Activated CD8-positive, alpha-beta T cell treated with anti-CD3 and anti-CD28 coated beads for 36 hours (primary cell): ENCODE data around the gene TEN1. TPM values are rescaled to one million over a fixed set of nuclear protein-coding genes. Genes with fewer than 3 reads are reported as not detected.
A peak's percentile ranks its signal among the peaks of the same experiment; 100 is the strongest.

Experiments used
- ATAC-seq: fragments of 200-7000 bp; cut with Tn5 transposase; one replicate; pipeline ENCODE4 v1.10.0; 2021; ENCODE audit warnings: mild to moderate bottlenecking, moderate library complexity
- CTCF ChIA-PET: fragments of 350-600 bp; sonication (Branson Sonifier 250); formaldehyde crosslinking; loops from one replicate; lab custom pipeline; 2021; ENCODE audit warnings: antibody characterized with exemption; lab: Charles Lee
- POLR2A ChIA-PET: fragments of 350-600 bp; sonication (Branson Sonifier 250); formaldehyde crosslinking; loops from one replicate; lab custom pipeline; 2021; ENCODE audit warnings: antibody characterized with exemption; lab: Charles Lee
- DNase-seq: peaks from one replicate; pipeline ENCODE4 v3.0.0-alpha.2; 2020
- H3K27ac Mint-ChIP-seq: one replicate; pipeline ENCODE4 v1.8.0; 2021; ENCODE audit warnings: mild to moderate bottlenecking, mixed read lengths
- H3K27me3 Mint-ChIP-seq: one replicate; pipeline ENCODE4 v1.8.0; 2021; ENCODE audit warnings: mixed read lengths
- H3K36me3 Mint-ChIP-seq: one replicate; pipeline ENCODE4 v1.8.0; 2021; ENCODE audit warnings: low read depth, mixed read lengths
- H3K4me1 Mint-ChIP-seq: one replicate; pipeline ENCODE4 v1.8.0; 2021; ENCODE audit warnings: low read depth, mixed read lengths
- H3K4me3 Mint-ChIP-seq: one replicate; pipeline ENCODE4 v1.8.0; 2021; ENCODE audit warnings: mild to moderate bottlenecking, moderate library complexity, mixed read lengths
- H3K9me3 Mint-ChIP-seq: one replicate; pipeline ENCODE4 v1.8.0; 2021; ENCODE audit warnings: mixed read lengths
- CTCF ChIP-seq: fragments of 200-600 bp; IDR thresholded peaks from one replicate; pipeline ENCODE4 v1.8.0; 2022; ENCODE audit warnings: antibody characterized with exemption, mild to moderate bottlenecking
- intact Hi-C: fragments of 100-400 bp; cut with micrococcal nuclease; formaldehyde crosslinking; loops from one replicate; pipeline ENCODE4 v1.10.0; 2022
- total RNA-seq, 2 experiments: library from RNA; stranded (reverse); gene quantifications; one replicate each; pipeline ENCODE4 v1.2.3, GENCODE V29; 2021

The TEN1 gene
- total RNA-seq, 2 experiments from 2014 or later, result 11.7 to 13.2 TPM

DNA sequence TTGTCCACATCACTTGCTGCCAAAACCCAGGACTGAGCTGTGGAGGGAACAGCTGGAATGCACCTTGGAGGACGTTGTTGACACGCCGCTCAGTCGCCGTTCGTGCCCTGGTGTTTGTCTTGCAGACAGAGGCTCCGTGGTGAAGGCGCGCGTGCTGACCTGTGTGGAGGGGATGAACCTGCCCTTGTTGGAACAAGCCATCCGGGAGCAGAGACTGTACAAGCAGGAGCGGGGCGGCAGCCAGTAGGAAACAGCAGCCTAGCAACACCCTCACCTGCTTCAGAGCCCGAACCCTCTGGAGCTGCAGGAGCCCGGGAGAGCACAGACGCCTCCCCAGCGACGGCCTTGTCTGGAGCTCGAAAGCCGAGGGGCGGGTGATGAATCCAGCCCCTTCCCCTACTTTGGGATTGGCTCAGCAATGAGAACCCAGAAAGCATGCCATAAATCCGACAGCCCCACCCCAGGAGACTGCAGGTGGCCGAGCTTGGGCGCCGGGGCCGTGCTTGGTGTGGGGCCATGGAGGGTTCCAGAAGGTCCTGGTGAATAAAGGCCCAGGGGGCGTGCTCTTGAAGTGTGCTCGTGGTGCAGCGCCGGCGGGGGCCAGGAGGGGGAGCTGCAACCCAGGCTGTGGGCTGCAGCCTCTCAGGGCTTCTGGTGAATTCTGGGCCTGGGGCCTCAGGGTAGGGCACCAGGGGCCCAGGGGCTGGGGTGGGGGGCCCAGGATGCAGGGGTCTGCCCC lies 21.1 kb downstream of the TEN1 start:
- Mint-ChIP-seq H3K4me3 (no peak overlapping the region), H3K27me3 (no peaks in the 10 kb centered on the region), H3K36me3 (no peaks in the 10 kb centered on the region), H3K4me1 (peaks cover 14% of the 10 kb centered on the region), H3K9me3 (no peaks in the 10 kb centered on the region), H3K27ac (no peak overlapping the region)
- peak; percentile 83 for DNase-seq
- intact Hi-C loops, result loop anchor here (5.0 kb wide), 1 partner anchor 93 kb away; no protein-coding TSS in a partner anchor
- peak; percentile 93 for ATAC-seq
- CTCF ChIA-PET, result interaction anchor here (0.6 to 15.1 kb wide), 30 partner anchors 9 to 351 kb away, joined by 3 to 165 read pairs (median 4); partner anchors contain the start of genes ACOX1, FBF1, MRPL38 and TEN1
- peak; percentile 86 for TF ChIP-seq CTCF
- POLR2A ChIA-PET, result interaction anchor here (1.2 kb wide), 1 partner anchor 54 kb away, joined by 5 read pairs; no protein-coding TSS in a partner anchor

DNA sequence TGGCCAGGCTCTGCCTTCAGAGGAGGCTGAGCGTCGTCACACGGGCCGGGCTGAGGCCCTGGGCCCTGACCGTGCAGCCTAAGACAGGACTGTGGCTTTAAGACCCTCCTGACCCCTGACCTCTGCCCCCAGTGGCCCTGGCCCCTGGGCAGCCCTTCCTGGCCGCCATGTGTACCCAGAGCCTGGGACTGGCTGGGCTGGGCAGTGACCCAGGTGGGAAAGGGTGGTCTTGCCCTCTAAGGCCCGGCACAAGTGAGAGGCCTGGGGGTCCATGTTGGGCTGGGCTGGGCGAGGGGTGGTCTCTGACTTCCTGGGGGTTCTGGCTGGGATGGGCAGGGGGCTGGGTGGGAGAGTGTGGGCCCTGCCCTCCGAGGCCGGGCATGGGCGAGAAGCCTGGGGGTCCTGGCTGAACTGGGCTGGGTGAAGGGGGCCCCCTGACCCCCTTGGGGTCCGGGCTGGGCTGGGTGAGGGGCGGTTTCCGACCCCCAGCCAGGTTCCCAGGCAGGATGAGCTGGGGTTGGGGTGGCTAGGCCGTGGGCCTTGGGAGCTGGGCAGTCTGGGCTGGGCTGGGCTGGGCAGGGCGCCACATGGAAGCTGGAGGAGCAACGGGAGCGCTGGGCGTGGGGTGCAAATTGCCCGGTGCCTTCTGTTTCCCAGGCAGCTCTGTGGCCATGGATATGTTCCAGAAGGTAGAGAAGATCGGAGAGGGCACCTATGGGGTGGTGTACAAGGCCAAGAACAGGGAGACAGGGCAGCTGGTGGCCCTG lies 21.9 kb downstream of the TEN1 start, which contains the start of gene CDK3:
Gene CDK3 (plus strand): TSS at position 101 of the 767 bp plus-strand sequence. CDS start 571 bp downstream, at position 672.
- H3K4me3 Mint-ChIP-seq, result no peak within 1 kb of the TSS
- POLR2A ChIA-PET, result no interaction called here

DNA sequence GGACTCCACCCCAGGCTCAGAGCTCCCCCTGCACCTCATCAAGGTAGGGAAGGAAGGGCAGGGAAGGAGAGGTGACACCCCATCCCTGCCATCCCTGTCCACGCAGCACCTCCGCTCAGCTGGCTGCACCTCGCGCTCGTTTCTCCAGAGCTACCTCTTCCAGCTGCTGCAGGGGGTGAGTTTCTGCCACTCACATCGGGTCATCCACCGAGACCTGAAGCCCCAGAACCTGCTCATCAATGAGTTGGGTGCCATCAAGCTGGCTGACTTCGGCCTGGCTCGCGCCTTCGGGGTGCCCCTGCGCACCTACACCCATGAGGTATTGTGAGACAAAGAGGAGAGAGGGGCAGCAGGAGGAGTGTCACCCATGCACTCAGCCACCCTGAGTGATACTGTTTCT lies 23.1 kb downstream of the TEN1 start:
- no peak for ATAC-seq
- H3K27me3 Mint-ChIP-seq, result no peaks in the 10 kb centered on the region
- intact Hi-C loops, result loop anchor here (5.0 kb wide), 1 partner anchor 95 kb away; no protein-coding TSS in a partner anchor
- no peak overlapping the region for H3K4me3 Mint-ChIP-seq
- H3K9me3 Mint-ChIP-seq, result no peaks in the 10 kb centered on the region
- ChIA-PET CTCF (interaction anchor here (0.9 to 15.1 kb wide), 8 partner anchors 11 to 156 kb away, joined by 3 to 165 read pairs (median 4); partner anchors contain the start of gene MRPL38), POLR2A (interaction anchor here (1.3 kb wide), 1 partner anchor 22 kb away, joined by 3 read pairs; no protein-coding TSS in a partner anchor)
- H3K36me3 Mint-ChIP-seq, result no peaks in the 10 kb centered on the region
- no peak for DNase-seq
- TF ChIP-seq CTCF, result no peak
- H3K4me1 Mint-ChIP-seq, result peaks cover 6% of the 10 kb centered on the region
- no peak overlapping the region for H3K27ac Mint-ChIP-seq

More for the DNA sequence above, 21.9 kb downstream of the TEN1 start, which contains the start of gene CDK3:
- H3K9me3 Mint-ChIP-seq, result no peaks in the 10 kb centered on the region
- H3K36me3 Mint-ChIP-seq, result no peaks in the 10 kb centered on the region
- intact Hi-C loops, result loop anchor here (5.0 kb wide), 1 partner anchor 94 kb away; no protein-coding TSS in a partner anchor
- H3K27ac Mint-ChIP-seq, result no peak within 1 kb of the TSS
- TF ChIP-seq CTCF, result peak; percentile 56
- DNase-seq, result no peak
- peaks cover 14% of the 10 kb centered on the region for H3K4me1 Mint-ChIP-seq
- CTCF ChIA-PET, result interaction anchor here (0.7 to 15.1 kb wide), 23 partner anchors 12 to 279 kb away, joined by 3 to 165 read pairs (median 5); partner anchors contain the start of genes ACOX1, FBF1, MRPL38 and TEN1
- ATAC-seq, result no peak
- no peaks in the 10 kb centered on the region for H3K27me3 Mint-ChIP-seq

DNA sequence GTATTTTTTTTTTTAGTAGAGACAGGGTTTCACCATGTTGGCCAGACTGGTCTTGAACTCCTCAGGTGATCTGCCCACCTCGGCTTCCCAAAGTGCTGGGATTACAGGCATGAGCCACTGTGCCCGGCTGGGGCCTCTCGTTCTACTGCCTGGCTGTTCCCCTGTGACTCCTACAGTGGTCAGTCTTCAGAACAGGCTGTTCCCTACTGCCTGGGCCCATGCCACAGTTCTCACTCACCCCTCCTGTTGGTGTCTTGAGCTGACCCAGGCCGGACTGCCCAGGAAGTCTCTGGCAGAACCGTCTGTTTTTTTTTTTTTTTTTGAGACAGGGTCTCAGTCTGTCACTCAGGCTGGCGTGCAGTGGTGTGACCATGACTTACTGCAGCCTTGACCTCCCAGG lies 24.9 kb downstream of the TEN1 start:
- Mint-ChIP-seq H3K4me3 (no peak overlapping the region), H3K9me3 (no peaks in the 10 kb centered on the region), H3K4me1 (no peaks in the 10 kb centered on the region), H3K27ac (no peak overlapping the region), H3K27me3 (no peaks in the 10 kb centered on the region), H3K36me3 (no peaks in the 10 kb centered on the region)
- TF ChIP-seq CTCF, result no peak
- DNase-seq (no peak), ATAC-seq (no peak)
- ChIA-PET CTCF (interaction anchor here (0.7 to 15.1 kb wide), 12 partner anchors 7 to 127 kb away, joined by 3 to 165 read pairs (median 6); partner anchors contain the start of gene MRPL38), POLR2A (no interaction called here)
- intact Hi-C loops, result loop anchor here (5.0 kb wide), 1 partner anchor 97 kb away; no protein-coding TSS in a partner anchor
